GM10266 (cell line): ENCODE measurements around the gene MGA.

Source experiments
- DNase-seq: peaks from one replicate; pipeline ENCODE4 v3.0.0; 2012; ENCODE audit errors: extremely low spot score
- CTCF ChIP-seq: IDR thresholded peaks from 2 replicates; pipeline ENCODE4 v1.5.1; 2012; ENCODE audit warnings: mild to moderate bottlenecking, low read depth; ENCODE audit not compliant: control insufficient read depth, insufficient read depth; ENCODE audit errors: missing control alignments

MGA gene

GRCh38 chr15:41647262-41647661 is 12.9 kb upstream of the MGA start:
- DNase-seq: no peak
- no peak for TF ChIP-seq CTCF

DNA sequence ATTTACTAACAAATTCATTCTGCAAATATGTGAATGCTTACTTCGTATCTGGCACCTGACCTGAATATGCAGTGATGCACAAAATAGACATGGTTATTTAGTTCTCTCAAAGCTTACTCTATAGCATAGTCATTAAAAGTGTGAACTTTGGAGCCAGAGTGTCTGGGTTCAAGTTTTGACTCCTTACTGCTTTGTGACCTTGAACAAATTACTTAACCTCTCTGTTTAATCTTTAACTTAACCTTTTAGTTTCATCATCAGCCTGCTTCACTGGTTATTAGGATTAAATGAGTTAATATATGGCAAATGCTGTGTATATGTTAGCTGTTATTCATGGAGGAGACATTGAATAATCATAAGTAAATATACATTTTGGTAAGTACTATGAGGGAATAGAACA is 12.1 kb upstream of the MGA start:
- DNase-seq: no peak
- no peak for TF ChIP-seq CTCF

GRCh38 chr15:41648770-41649169 is 11.4 kb upstream of the MGA start:
- DNase-seq: no peak
- TF ChIP-seq CTCF: no peak

DNA sequence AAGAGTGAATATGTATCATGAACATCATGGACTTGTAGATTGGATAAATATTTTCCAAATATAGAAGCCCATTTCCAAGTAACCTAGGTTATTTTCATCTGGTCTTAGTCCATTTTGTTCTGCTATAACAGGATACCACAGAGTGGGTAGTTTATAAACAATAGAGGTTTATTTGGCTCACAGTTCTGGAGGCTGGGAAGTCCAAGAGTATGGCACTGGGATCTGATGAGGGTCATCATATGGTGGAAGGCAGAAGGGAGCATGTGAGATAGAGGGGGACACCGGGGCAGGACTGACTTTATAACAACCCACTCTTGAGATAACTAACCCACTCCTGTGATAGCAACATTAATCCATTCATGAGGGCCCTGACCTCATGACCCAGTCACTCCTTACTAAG is 9.4 kb upstream of the MGA start:
- TF ChIP-seq CTCF: no peak
- no peak for DNase-seq

GRCh38 chr15:41651373-41651772 is 8.8 kb upstream of the MGA start:
- TF ChIP-seq CTCF: no peak
- DNase-seq: no peak

GRCh38 chr15:41653760-41654159 is 6.4 kb upstream of the MGA start:
- DNase-seq: no peak
- TF ChIP-seq CTCF: no peak

- DNase-seq: no peak
- no peak for TF ChIP-seq CTCF
Observed at GRCh38 chr15:41655716-41656115, 4.5 kb upstream of the MGA start.

DNA sequence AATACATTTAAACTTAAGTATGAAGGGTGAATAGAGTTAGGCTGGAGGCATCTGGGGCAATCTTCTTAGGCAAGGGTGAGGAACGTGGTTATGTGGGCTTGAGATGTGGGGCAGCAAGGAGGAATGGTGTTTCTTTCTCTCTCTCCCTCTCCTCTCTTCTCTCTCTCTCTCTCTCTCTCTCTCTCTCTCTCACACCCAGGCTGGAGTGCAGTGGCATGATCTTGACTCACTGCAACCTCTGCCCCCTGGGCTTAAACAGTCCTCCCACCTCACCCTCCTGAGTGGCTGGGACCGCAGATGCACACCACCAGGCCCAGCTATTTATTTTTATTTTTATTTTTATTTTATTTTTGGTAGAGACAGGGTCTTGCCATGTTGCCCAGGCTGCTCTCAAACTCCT is 4.0 kb upstream of the MGA start:
- DNase-seq: no peak
- no peak for TF ChIP-seq CTCF
